Measurements from ENCODE around the gene IL5RA. TPM values are rescaled to one million over a fixed set of nuclear protein-coding genes. Genes with fewer than 3 reads are reported as not detected.

Gene IL5RA
- total RNA-seq, 1 donor: not detected

GRCh38 chr3:3071136-3071535 lies 39.0 kb downstream of the IL5RA start:
- no peak for TF ChIP-seq CTCF (IDR thresholded peaks at IDR 0.05; ENCODE audit: insufficient read depth, low read depth, low read length)
- H3K4me3 ChIP-seq (ENCODE audit: low read depth, low read length): no peak overlapping the region
- DNase-seq (ENCODE audit: low read depth): peak; percentile 17

GRCh38 chr3:3069723-3070122 lies 40.5 kb downstream of the IL5RA start:
- H3K4me3 ChIP-seq (ENCODE audit: low read depth, low read length): no peak overlapping the region
- TF ChIP-seq CTCF (IDR thresholded peaks at IDR 0.05; ENCODE audit: insufficient read depth, low read depth, low read length): no peak
- no peak for DNase-seq (ENCODE audit: low read depth)

- no peak overlapping the region for H3K4me3 ChIP-seq (ENCODE audit: low read depth, low read length)
- TF ChIP-seq CTCF (IDR thresholded peaks at IDR 0.05; ENCODE audit: insufficient read depth, low read depth, low read length): no peak
- no peak for DNase-seq (ENCODE audit: low read depth)
These were observed 41.8 kb downstream of the IL5RA start for GRCh38 chr3:3068358-3068881.

- DNase-seq (ENCODE audit: low read depth): no peak
- no peak for TF ChIP-seq CTCF (IDR thresholded peaks at IDR 0.05; ENCODE audit: insufficient read depth, low read depth, low read length)
- no peak overlapping the region for H3K4me3 ChIP-seq (ENCODE audit: low read depth, low read length)
These were observed 43.3 kb downstream of the IL5RA start for GRCh38 chr3:3066910-3067309.

GRCh38 chr3:3066378-3066777 lies 43.8 kb downstream of the IL5RA start:
- no peak for DNase-seq (ENCODE audit: low read depth)
- TF ChIP-seq CTCF (IDR thresholded peaks at IDR 0.05; ENCODE audit: insufficient read depth, low read depth, low read length): no peak
- H3K4me3 ChIP-seq (ENCODE audit: low read depth, low read length): no peak overlapping the region

GRCh38 chr3:3065876-3066275 lies 44.3 kb downstream of the IL5RA start:
- TF ChIP-seq CTCF (IDR thresholded peaks at IDR 0.05; ENCODE audit: insufficient read depth, low read depth, low read length): no peak
- no peak for DNase-seq (ENCODE audit: low read depth)
- H3K4me3 ChIP-seq (ENCODE audit: low read depth, low read length): no peak overlapping the region

- H3K4me3 ChIP-seq (ENCODE audit: low read depth, low read length): no peak overlapping the region
- TF ChIP-seq CTCF (IDR thresholded peaks at IDR 0.05; ENCODE audit: insufficient read depth, low read depth, low read length): no peak
- no peak for DNase-seq (ENCODE audit: low read depth)
These were observed 45.9 kb downstream of the IL5RA start for GRCh38 chr3:3064297-3064696.

Data from fibroblast of villous mesenchyme (primary cell).